AG04450 (cell line): Measurements from ENCODE around the gene TNFRSF19. TPM values are rescaled to one million over a fixed set of nuclear protein-coding genes. Genes with fewer than 3 reads are reported as not detected.

Experiments
- CTCF ChIA-PET: fragments of 300-600, 350-600 bp; formaldehyde crosslinking; extraction: SDS; loops from one replicate; lab custom pipeline; 2022; ENCODE audit warnings: antibody characterized with exemption, inconsistent platforms; lab: Charles Lee
- POLR2A ChIA-PET: fragments of 350-600 bp; formaldehyde crosslinking; extraction: SDS; loops from one replicate; lab custom pipeline; 2021; ENCODE audit warnings: antibody characterized with exemption, inconsistent platforms; lab: Yijun Ruan, JAX
- DNase-seq: peaks from one replicate; pipeline ENCODE4 v3.0.0-alpha.2; 2011; ENCODE audit warnings: low read depth, low spot score
- H3K27ac ChIP-seq: one replicate; pipeline ENCODE4 v1.5.1; 2012; ENCODE audit warnings: low read depth, low read length, control low read depth
- H3K27me3 ChIP-seq: one replicate; pipeline ENCODE4 v1.6.0; 2012; ENCODE audit warnings: low read length; ENCODE audit not compliant: control insufficient read depth, insufficient read depth
- H3K4me3 ChIP-seq: 2 replicates; pipeline ENCODE4 v1.5.1; 2011; ENCODE audit warnings: mild to moderate bottlenecking, low read depth, low read length, control low read depth
- H3K9me3 ChIP-seq: 2 replicates; pipeline ENCODE4 v1.5.1; 2012; ENCODE audit warnings: low read length; ENCODE audit not compliant: control insufficient read depth, insufficient read depth
- CTCF ChIP-seq: IDR thresholded peaks from 2 replicates; pipeline ENCODE4 v1.5.1; 2011; ENCODE audit warnings: low read depth, low read length, control low read depth, inconsistent platforms
- polyA plus RNA-seq: library from polyadenylated mRNA; depleted of rRNA; stranded (reverse); fragments of >200 nt; gene quantifications from 2 replicates; pipeline ENCODE4 v1.2.3, GENCODE V29; 2011

Gene TNFRSF19
- polyA plus RNA-seq, 1 experiment = 183 TPM

GRCh38 chr13:23643338-23644125 lies 73.3 kb downstream of the TNFRSF19 start:
- ChIA-PET CTCF (interaction anchor here (0.6 kb wide), 1 partner anchor 128 kb away, joined by 3 read pairs; no protein-coding TSS in a partner anchor), POLR2A (interaction anchor here (0.7 to 1.2 kb wide), 3 partner anchors 22 to 30 kb away, joined by 3 to 5 read pairs (median 3); no protein-coding TSS in a partner anchor)
- DNase-seq = no peak
- no peaks in the 10 kb centered on the region for H3K9me3 ChIP-seq
- peak overlapping the region; percentile 58 for H3K27ac ChIP-seq
- no peaks in the 10 kb centered on the region for H3K27me3 ChIP-seq
- no peak for TF ChIP-seq CTCF
- H3K4me3 ChIP-seq = no peak overlapping the region

GRCh38 chr13:23644126-23644419 lies 73.9 kb downstream of the TNFRSF19 start:
- TF ChIP-seq CTCF = no peak
- ChIA-PET CTCF (no interaction called here), POLR2A (interaction anchor here (0.7 to 1.2 kb wide), 4 partner anchors 9 to 29 kb away, joined by 3 to 5 read pairs (median 3); no protein-coding TSS in a partner anchor)
- peak overlapping the region; percentile 58 for H3K27ac ChIP-seq
- DNase-seq = no peak
- no peaks in the 10 kb centered on the region for H3K27me3 ChIP-seq
- H3K9me3 ChIP-seq = no peaks in the 10 kb centered on the region
- H3K4me3 ChIP-seq = no peak overlapping the region

- POLR2A ChIA-PET = interaction anchor here (1.0 to 1.2 kb wide), 2 partner anchors 8 to 29 kb away, joined by 3 to 5 read pairs; no protein-coding TSS in a partner anchor
- CTCF ChIA-PET = interaction anchor here (0.6 kb wide), 1 partner anchor 171 kb away, joined by 5 read pairs; no protein-coding TSS in a partner anchor
- Histone ChIP-seq H3K27me3 (no peaks in the 10 kb centered on the region), H3K4me3 (no peak overlapping the region), H3K9me3 (no peaks in the 10 kb centered on the region), H3K27ac (peak overlapping the region; percentile 58)
- TF ChIP-seq CTCF = no peak
- no peak for DNase-seq
Observed at GRCh38 chr13:23644527-23645138, 74.4 kb downstream of the TNFRSF19 start.

- Histone ChIP-seq H3K27ac (no peak overlapping the region), H3K9me3 (no peaks in the 10 kb centered on the region), H3K27me3 (no peaks in the 10 kb centered on the region), H3K4me3 (no peak overlapping the region)
- no peak for TF ChIP-seq CTCF
- DNase-seq = no peak
- CTCF ChIA-PET = interaction anchor here (1.1 kb wide), 1 partner anchor 243 kb away, joined by 3 read pairs; the partner anchor contains the start of gene MIPEP
- POLR2A ChIA-PET = no interaction called here
Observed at GRCh38 chr13:23645851-23646250, 75.6 kb downstream of the TNFRSF19 start.
